Keratinocyte (primary cell): ENCODE measurements around the gene TOP1. TPM values are rescaled to one million over a fixed set of nuclear protein-coding genes. Genes with fewer than 3 reads are reported as not detected.

ENCODE experiments used
- DNase-seq: peaks from one replicate; pipeline ENCODE4 v3.0.0-alpha.2; 2011; ENCODE audit warnings: low read depth, missing footprints, low spot score
- FAIRE-seq: peaks from 2 replicates; lab custom pipeline; 2011; peaks lifted over from hg19 to GRCh38; lab: Jason Lieb, UNC
- H2AFZ ChIP-seq: 2 replicates; pipeline ENCODE4 v1.6.0; 2012; ENCODE audit warnings: low read length, control low read depth, inconsistent platforms; ENCODE audit not compliant: control insufficient read depth
- H3K27ac ChIP-seq: 2 replicates; pipeline ENCODE4 v1.5.1; 2011; ENCODE audit warnings: low read length; ENCODE audit not compliant: control insufficient read depth, insufficient read depth
- H3K27me3 ChIP-seq: 3 replicates; pipeline ENCODE4 v1.6.0; 2011; ENCODE audit warnings: low read length; ENCODE audit not compliant: control insufficient read depth, insufficient read depth; ENCODE audit errors: extremely low read depth
- H3K36me3 ChIP-seq, 2 experiments: 2 replicates in 1 of 2; 3 replicates in 1 of 2; pipeline ENCODE4 v1.5.1; 2011; ENCODE audit warnings: low read length in 2 of 2, mild to moderate bottlenecking in 1 of 2; ENCODE audit not compliant: control insufficient read depth in 2 of 2, insufficient read depth in 2 of 2; ENCODE audit errors: extremely low read depth in 1 of 2
- H3K4me1 ChIP-seq: 3 replicates; pipeline ENCODE4 v1.5.1; 2011; ENCODE audit warnings: low read length; ENCODE audit not compliant: control insufficient read depth, insufficient read depth; ENCODE audit errors: extremely low read depth
- H3K4me2 ChIP-seq: 3 replicates; pipeline ENCODE4 v1.6.0; 2011; ENCODE audit warnings: low read depth, low read length; ENCODE audit not compliant: control insufficient read depth, insufficient read depth; ENCODE audit errors: extremely low read depth
- H3K4me3 ChIP-seq, 3 experiments: fragments of 200-600 bp in 1 of 3; sonication (generic) in 1 of 3; 2 replicates in 2 of 3; 3 replicates in 1 of 3; pipeline ENCODE4 v1.5.1; 2011 to 2016; ENCODE audit warnings: low read length in 3 of 3, mild to moderate bottlenecking in 3 of 3, control low read depth in 2 of 3, inconsistent platforms in 1 of 3, low read depth in 1 of 3, mixed read lengths in 1 of 3, mixed run types in 1 of 3, moderate library complexity in 1 of 3; ENCODE audit not compliant: control insufficient read depth in 2 of 3, insufficient read depth in 2 of 3; ENCODE audit errors: extremely low read depth in 1 of 3
- H3K79me2 ChIP-seq: 2 replicates; pipeline ENCODE4 v1.6.0; 2012; ENCODE audit warnings: low read length; ENCODE audit not compliant: control insufficient read depth, insufficient read depth
- H3K9ac ChIP-seq: 3 replicates; pipeline ENCODE4 v1.6.0; 2011; ENCODE audit warnings: low read length; ENCODE audit not compliant: control insufficient read depth, insufficient read depth; ENCODE audit errors: extremely low read depth
- H3K9me1 ChIP-seq: 3 replicates; pipeline ENCODE4 v1.6.0; 2011; ENCODE audit warnings: low read length; ENCODE audit not compliant: control insufficient read depth, insufficient read depth; ENCODE audit errors: extremely low read depth
- H3K9me3 ChIP-seq: 2 replicates; pipeline ENCODE4 v1.5.1; 2012; ENCODE audit warnings: low read depth, low read length; ENCODE audit not compliant: control insufficient read depth
- H4K20me1 ChIP-seq: 3 replicates; pipeline ENCODE4 v1.6.0; 2011; ENCODE audit warnings: low read length; ENCODE audit not compliant: control insufficient read depth, insufficient read depth; ENCODE audit errors: extremely low read depth
- CTCF ChIP-seq, 3 experiments: IDR thresholded peaks in 1 of 3; conservative IDR thresholded peaks in 1 of 3; optimal IDR thresholded peaks in 1 of 3; 2 replicates in 2 of 3; 3 replicates in 1 of 3; pipeline versions ENCODE3 to v1.5.1; 2011; ENCODE audit warnings: low read length in 3 of 3, mild to moderate bottlenecking in 3 of 3, moderate library complexity in 2 of 3, control low read depth in 1 of 3, inconsistent platforms in 1 of 3; ENCODE audit not compliant: insufficient read depth in 2 of 3; ENCODE audit errors: extremely low read depth in 1 of 3
- EZH2 ChIP-seq: IDR thresholded peaks from one replicate; pipeline ENCODE4 v1.6.1; 2012; ENCODE audit warnings: inconsistent platforms, mild to moderate bottlenecking, low read length, moderate library complexity
- dilution Hi-C: fragments of 300-500 bp; cut with MboI; formaldehyde crosslinking; loops from one replicate; pipeline ENCODE4 v1.7.0; 2020; ENCODE audit warnings: low sequenced_read_pairs; ENCODE audit not compliant: extremely low pct_ligation_motif_present
- polyA plus RNA-seq, 5 experiments: library from polyadenylated mRNA; depleted of rRNA in 3 of 5; stranded (reverse) in 3 of 5; stranded (forward) in 1 of 5; unstranded in 1 of 5; fragments of >200 nt; gene quantifications; 1 replicate in 1 of 5; 2 replicates in 3 of 5; 3 replicates in 1 of 5; pipeline versions ENCODE4 v1.2.1 to v1.2.3, GENCODE V29; 2011 to 2012; ENCODE audit warnings: missing spikeins in 2 of 5, low read depth in 1 of 5, low replicate concordance in 1 of 5

TOP1 gene
- polyA plus RNA-seq, 1 donor (not counting 4 experiments of a cell fraction or from before 2014, with no cell fraction given), result 25.2 TPM

GRCh38 chr20:41118632-41119031 is 90.0 kb downstream of the TOP1 start:
- FAIRE-seq (no peak), DNase-seq (no peak)
- no peaks in the 10 kb centered on the region for H3K27me3 ChIP-seq
- dilution Hi-C loops, result no loop called here
- no peaks in the 10 kb centered on the region for H3K9me3 ChIP-seq
- H3K36me3 ChIP-seq, result peaks cover 48 to 61% of the 10 kb centered on the region in 2 experiments
- no peaks in the 10 kb centered on the region for H3K79me2 ChIP-seq
- H3K4me1 ChIP-seq, result no peaks in the 10 kb centered on the region
- H3K27ac ChIP-seq, result no peak overlapping the region
- TF ChIP-seq CTCF (optimal IDR thresholded peaks at IDR 0.05 in 1 of 3, IDR thresholded peaks at IDR 0.05 in 1 of 3, conservative IDR thresholded peaks at IDR 0.05 in 1 of 3; ENCODE audit: extremely low read depth in 1 of 3, insufficient read depth in 2 of 3, low read length in 3 of 3), result no peak
- TF ChIP-seq EZH2, result no peak
- no peaks in the 10 kb centered on the region for H3K9me1 ChIP-seq
- H2AFZ ChIP-seq, result no peak overlapping the region
- H3K4me3 ChIP-seq, result no peak overlapping the region
- H3K9ac ChIP-seq, result no peak overlapping the region
- H4K20me1 ChIP-seq, result no peaks in the 10 kb centered on the region
- H3K4me2 ChIP-seq, result no peak overlapping the region

- H3K9me1 ChIP-seq, result no peaks in the 10 kb centered on the region
- peaks cover 46 to 57% of the 10 kb centered on the region in 2 experiments for H3K36me3 ChIP-seq
- no peaks in the 10 kb centered on the region for H3K79me2 ChIP-seq
- dilution Hi-C loops, result no loop called here
- no peaks in the 10 kb centered on the region for H3K27me3 ChIP-seq
- no peak overlapping the region for H2AFZ ChIP-seq
- TF ChIP-seq EZH2, result no peak
- TF ChIP-seq CTCF (optimal IDR thresholded peaks at IDR 0.05 in 1 of 3, IDR thresholded peaks at IDR 0.05 in 1 of 3, conservative IDR thresholded peaks at IDR 0.05 in 1 of 3; ENCODE audit: extremely low read depth in 1 of 3, insufficient read depth in 2 of 3, low read length in 3 of 3), result no peak
- H3K4me3 ChIP-seq, result no peak overlapping the region
- H3K9me3 ChIP-seq, result no peaks in the 10 kb centered on the region
- DNase-seq (no peak), FAIRE-seq (no peak)
- no peak overlapping the region for H3K9ac ChIP-seq
- no peak overlapping the region for H3K4me2 ChIP-seq
- H4K20me1 ChIP-seq, result no peaks in the 10 kb centered on the region
- H3K27ac ChIP-seq, result no peak overlapping the region
- no peaks in the 10 kb centered on the region for H3K4me1 ChIP-seq
Measured at GRCh38 chr20:41119614-41120561, 91.3 kb downstream of the TOP1 start.
